Tibial nerve (tissue), 4 donors: ENCODE data around the gene HLA-DMB.

Experiments used
- EP300 ChIP-seq, 2 donors: sonication (generic); formaldehyde crosslinking; IDR thresholded peaks; one replicate each; pipeline ENCODE4 v1.6.1; 2017; ENCODE audit warnings: antibody characterized with exemption in 2 of 2, mild to moderate bottlenecking in 1 of 2
- TF ChIP-seq, protein P1 (sequence below), 5 experiments: fragments of 200-600 bp in 3 of 5; fragments of 450-650 bp in 2 of 5; sonication (generic) in 3 of 5; IDR thresholded peaks; one replicate each; pipeline ENCODE4 v1.5.1; 2016 to 2019; ENCODE audit warnings: antibody characterized with exemption in 5 of 5, mild to moderate bottlenecking in 3 of 5, moderate library complexity in 2 of 5

DNA sequence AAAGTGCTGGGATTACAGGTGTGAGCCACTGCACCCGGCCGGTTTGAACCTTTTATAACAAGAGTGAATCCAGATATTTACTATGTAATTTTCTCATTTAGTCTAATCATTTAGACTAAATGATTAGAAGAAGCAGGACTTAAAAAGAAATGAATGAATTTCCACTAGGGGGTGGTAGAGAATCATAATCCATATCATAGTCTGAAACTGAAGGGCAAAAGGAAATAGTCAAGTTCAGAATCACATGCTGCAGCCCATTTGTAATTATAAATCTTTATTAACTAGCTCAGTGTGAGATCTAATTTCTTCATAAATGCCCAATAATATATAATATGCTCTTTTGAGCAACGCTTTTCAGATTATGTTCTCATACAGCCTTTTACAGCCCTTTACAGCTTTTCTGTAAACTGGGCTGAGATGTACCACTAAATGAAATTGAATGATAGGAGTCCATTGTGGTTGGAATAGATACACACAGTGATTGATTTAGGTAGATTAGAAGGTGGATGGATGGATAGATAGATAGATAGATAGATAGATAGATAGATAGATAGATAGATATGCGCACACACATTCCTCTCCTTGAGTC is 55.0 kb downstream of the HLA-DMB start:
- TF ChIP-seq, protein P1, sequence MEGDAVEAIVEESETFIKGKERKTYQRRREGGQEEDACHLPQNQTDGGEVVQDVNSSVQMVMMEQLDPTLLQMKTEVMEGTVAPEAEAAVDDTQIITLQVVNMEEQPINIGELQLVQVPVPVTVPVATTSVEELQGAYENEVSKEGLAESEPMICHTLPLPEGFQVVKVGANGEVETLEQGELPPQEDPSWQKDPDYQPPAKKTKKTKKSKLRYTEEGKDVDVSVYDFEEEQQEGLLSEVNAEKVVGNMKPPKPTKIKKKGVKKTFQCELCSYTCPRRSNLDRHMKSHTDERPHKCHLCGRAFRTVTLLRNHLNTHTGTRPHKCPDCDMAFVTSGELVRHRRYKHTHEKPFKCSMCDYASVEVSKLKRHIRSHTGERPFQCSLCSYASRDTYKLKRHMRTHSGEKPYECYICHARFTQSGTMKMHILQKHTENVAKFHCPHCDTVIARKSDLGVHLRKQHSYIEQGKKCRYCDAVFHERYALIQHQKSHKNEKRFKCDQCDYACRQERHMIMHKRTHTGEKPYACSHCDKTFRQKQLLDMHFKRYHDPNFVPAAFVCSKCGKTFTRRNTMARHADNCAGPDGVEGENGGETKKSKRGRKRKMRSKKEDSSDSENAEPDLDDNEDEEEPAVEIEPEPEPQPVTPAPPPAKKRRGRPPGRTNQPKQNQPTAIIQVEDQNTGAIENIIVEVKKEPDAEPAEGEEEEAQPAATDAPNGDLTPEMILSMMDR (IDR thresholded peaks at IDR 0.05) = peak; percentile 43 to 78 (median 55)
- TF ChIP-seq EP300 (IDR thresholded peaks at IDR 0.05) = no peak
